Duodenal mucosa (tissue), 2 donors: Measurements from ENCODE around the gene LMNTD2.

Source experiments
- H3K27ac ChIP-seq: one replicate; pipeline ENCODE4 v1.7.0; 2013; ENCODE audit warnings: low read depth, low read length
- H3K27me3 ChIP-seq, 2 donors: one replicate each; pipeline ENCODE4 v1.7.0; 2013; ENCODE audit warnings: low read length in 2 of 2, control low read depth in 1 of 2; ENCODE audit not compliant: insufficient read depth in 2 of 2, control insufficient read depth in 1 of 2
- H3K36me3 ChIP-seq, 2 donors: one replicate each; pipeline ENCODE4 v1.7.0; 2013; ENCODE audit warnings: low read length in 2 of 2, control low read depth in 1 of 2; ENCODE audit not compliant: insufficient read depth in 2 of 2, control insufficient read depth in 1 of 2
- H3K4me1 ChIP-seq, 2 donors: one replicate each; pipeline ENCODE4 v1.7.0; 2013; ENCODE audit warnings: low read length in 2 of 2, control low read depth in 1 of 2; ENCODE audit not compliant: insufficient read depth in 2 of 2, control insufficient read depth in 1 of 2
- H3K4me3 ChIP-seq, 2 donors: one replicate each; pipeline ENCODE4 v1.7.0; 2013; ENCODE audit warnings: low read length in 2 of 2, low read depth in 1 of 2
- H3K9ac ChIP-seq, 2 donors: one replicate each; pipeline ENCODE4 v1.7.0; 2013; ENCODE audit warnings: low read length in 2 of 2, low read depth in 1 of 2
- H3K9me3 ChIP-seq, 2 donors: one replicate each; pipeline ENCODE4 v1.7.0; 2013; ENCODE audit warnings: low read length in 2 of 2, control low read depth in 1 of 2; ENCODE audit not compliant: control insufficient read depth in 1 of 2

Gene LMNTD2

DNA sequence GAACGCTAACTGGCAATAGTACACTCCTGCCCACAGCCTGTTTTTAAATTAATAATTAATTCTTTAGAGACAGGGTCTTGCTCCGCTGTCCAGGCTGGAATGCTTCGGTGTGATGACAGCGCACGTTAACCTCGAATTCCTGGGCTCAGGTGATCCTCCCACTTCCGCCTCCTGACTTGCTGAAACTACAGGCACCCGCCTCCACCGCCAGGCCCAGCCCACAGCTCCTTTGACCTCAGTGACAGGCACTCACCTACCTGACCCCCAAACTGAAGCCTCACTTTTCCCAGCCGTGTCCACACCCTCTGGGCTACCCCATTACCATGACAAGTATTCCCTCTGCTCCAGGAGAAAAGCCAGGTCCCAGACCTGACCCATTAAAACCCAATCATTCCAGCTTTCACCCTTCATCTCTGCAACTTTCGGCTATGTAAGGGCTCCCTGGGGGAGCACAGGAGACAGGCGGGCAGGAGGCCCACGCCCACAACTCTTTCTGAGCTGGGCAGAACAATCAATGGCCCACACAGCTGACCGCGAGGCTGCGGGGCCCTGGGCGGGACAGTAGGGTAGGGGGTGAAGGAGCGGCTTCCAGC lies 730 bp downstream of the LMNTD2 start:
- Histone ChIP-seq H3K27me3 (peaks cover 0 to 11% of the 10 kb centered on the region in 2 donors), H3K9me3 (no peaks in the 10 kb centered on the region), H3K4me1 (peaks cover 21 to 28% of the 10 kb centered on the region in 2 donors), H3K27ac (peak overlapping the region; percentile 92), H3K36me3 (peaks cover 4 to 24% of the 10 kb centered on the region in 2 donors), H3K4me3 (peak overlapping the region; percentile 53 to 71), H3K9ac (peak overlapping the region; percentile 77)

DNA sequence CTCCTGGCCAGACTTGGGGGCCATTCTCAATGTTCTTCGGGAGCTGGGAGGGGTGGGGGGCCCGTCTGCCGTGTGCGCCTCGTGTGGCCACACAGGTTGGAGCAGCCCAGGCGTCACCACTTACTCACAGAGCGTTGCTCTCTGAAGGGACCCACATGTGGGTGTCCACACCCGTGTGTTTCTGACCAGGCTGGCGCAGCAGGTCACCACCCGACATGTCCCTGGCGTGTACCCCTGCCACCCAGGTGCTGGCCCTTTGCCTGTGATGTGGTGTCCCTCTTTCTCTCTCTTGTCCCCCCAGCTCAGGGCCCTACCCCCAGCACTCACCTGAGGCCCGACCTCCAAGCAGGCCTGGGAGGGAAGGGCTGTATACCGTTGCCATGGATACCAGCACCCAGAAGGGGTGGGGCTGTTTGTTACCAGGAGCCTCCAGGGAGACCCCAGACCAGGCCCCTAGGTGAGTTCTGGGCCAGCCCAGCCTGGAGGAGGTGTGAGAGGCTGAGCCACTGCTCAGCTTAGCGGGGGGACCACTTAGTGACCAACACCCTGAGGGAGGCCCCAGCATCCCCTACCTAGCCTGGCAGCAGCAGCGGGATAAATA lies 1.4 kb downstream of the LMNTD2 start:
- no peak overlapping the region for H3K27ac ChIP-seq
- H3K4me3 ChIP-seq, result no peak overlapping the region
- peaks cover 0 to 11% of the 10 kb centered on the region in 2 donors for H3K27me3 ChIP-seq
- no peaks in the 10 kb centered on the region for H3K9me3 ChIP-seq
- H3K36me3 ChIP-seq, result peaks cover 4 to 21% of the 10 kb centered on the region in 2 donors
- H3K9ac ChIP-seq, result peak overlapping the region in 1 of 2 donors; percentile 29
- H3K4me1 ChIP-seq, result peaks cover 21 to 35% of the 10 kb centered on the region in 2 donors

DNA sequence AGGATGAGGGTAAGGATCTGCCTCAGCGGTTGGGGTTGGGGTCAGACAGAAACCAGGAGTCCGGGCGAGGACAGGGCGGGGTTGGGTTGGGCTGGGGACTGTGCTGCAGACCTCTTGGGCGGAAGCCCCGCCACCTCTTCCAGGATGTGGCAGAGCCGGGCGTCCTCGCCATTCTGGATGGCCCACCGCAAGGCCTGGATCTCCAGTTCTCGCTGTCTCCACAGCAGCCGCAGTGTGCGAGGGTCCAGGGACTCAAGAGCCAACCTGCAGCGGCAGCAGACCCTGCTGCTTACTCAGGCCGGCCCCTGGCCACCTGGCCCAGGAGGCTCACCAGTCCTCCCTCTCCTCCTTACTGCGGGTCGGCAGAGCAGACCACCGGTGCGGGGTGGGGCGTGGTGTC lies 2.0 kb downstream of the LMNTD2 start:
- peaks cover 21 to 36% of the 10 kb centered on the region in 2 donors for H3K4me1 ChIP-seq

DNA sequence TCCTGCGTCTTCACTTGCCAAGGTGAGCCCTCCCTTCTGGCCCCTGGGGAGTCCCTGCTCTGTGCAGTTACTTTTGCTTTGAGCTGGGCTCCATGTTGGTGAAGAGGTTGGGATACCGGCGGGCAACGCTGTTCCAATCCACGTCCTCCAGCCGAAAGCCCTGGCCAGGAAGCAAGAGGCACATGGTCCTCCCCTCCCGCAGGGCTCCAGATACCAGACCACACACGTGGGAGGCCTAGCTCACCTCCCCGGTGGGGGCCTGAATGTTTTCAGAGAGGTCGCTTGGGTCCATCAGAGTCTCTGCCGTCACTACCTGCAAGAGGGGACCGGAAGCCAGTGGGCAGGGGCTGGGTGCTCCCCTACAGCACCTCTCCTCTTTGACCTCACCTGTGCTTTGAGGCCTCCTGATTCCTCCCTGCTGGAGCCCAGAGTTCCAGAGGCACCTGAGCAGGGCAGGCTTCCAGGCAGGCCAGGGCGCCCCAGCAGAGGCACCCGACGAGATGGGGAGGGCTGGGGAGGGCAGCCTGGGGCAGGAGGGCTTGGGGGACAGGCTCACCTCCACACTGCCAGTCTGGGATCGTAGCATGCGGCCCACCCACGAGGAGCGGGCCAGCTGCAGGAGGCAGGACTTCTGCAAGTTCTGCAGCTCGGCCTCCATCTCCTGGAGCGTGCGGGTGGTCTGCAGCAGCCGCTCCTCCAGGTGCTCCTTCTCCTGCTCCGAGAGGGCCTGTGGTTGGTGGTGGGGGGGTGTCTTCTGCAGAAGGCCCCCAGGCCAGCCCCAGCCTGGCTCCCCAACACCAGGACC lies 3.0 kb downstream of the LMNTD2 start:
- Histone ChIP-seq H3K36me3 (peaks cover 0 to 5% of the 10 kb centered on the region in 2 donors), H3K27ac (no peak overlapping the region), H3K9ac (no peak overlapping the region), H3K27me3 (peaks cover 7 to 11% of the 10 kb centered on the region in 2 donors), H3K9me3 (no peaks in the 10 kb centered on the region), H3K4me3 (no peak overlapping the region), H3K4me1 (peaks cover 21 to 32% of the 10 kb centered on the region in 2 donors)

More for the DNA sequence above, 2.0 kb downstream of the LMNTD2 start:
- H3K27me3 ChIP-seq, result peaks cover 3 to 11% of the 10 kb centered on the region in 2 donors
- no peak overlapping the region for H3K9ac ChIP-seq
- H3K4me3 ChIP-seq, result no peak overlapping the region
- H3K27ac ChIP-seq, result no peak overlapping the region
- H3K36me3 ChIP-seq, result peaks cover 0 to 14% of the 10 kb centered on the region in 2 donors
- no peaks in the 10 kb centered on the region for H3K9me3 ChIP-seq

DNA sequence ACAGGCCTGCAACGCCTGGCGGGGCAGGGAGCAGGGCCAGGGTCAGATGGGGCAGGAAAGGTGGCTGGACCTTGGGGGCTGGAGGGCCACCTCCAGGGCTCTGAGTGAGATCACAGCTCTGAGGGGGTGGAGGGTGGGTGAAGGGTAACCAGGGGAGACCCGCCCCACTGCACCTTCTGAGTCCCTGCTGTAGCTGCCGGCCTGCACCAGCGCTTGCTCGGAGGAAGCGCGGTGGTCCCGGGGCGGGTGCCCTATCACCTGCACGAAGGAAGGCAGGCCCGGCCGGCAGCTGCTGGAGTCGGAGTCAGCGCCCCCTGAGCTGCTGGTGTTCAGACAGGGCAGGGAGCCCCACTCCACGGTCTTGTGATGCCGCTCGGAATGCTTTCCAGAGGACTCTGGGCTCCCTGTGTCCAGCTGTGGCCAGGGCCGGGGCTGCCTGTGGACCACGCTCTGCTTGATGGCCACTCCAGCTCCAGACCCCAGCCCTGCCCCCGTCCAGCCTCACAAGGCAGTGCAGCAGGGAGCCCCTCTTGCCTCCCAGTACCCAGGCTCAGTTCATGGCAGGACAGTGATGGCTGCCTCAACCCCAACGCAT lies 3.8 kb downstream of the LMNTD2 start:
- no peak overlapping the region for H3K9ac ChIP-seq
- H3K4me3 ChIP-seq, result no peak overlapping the region
- H3K36me3 ChIP-seq, result no peaks in the 10 kb centered on the region
- no peaks in the 10 kb centered on the region for H3K9me3 ChIP-seq
- no peak overlapping the region for H3K27ac ChIP-seq
- peaks cover 7 to 11% of the 10 kb centered on the region in 2 donors for H3K27me3 ChIP-seq
- peaks cover 14 to 25% of the 10 kb centered on the region in 2 donors for H3K4me1 ChIP-seq

DNA sequence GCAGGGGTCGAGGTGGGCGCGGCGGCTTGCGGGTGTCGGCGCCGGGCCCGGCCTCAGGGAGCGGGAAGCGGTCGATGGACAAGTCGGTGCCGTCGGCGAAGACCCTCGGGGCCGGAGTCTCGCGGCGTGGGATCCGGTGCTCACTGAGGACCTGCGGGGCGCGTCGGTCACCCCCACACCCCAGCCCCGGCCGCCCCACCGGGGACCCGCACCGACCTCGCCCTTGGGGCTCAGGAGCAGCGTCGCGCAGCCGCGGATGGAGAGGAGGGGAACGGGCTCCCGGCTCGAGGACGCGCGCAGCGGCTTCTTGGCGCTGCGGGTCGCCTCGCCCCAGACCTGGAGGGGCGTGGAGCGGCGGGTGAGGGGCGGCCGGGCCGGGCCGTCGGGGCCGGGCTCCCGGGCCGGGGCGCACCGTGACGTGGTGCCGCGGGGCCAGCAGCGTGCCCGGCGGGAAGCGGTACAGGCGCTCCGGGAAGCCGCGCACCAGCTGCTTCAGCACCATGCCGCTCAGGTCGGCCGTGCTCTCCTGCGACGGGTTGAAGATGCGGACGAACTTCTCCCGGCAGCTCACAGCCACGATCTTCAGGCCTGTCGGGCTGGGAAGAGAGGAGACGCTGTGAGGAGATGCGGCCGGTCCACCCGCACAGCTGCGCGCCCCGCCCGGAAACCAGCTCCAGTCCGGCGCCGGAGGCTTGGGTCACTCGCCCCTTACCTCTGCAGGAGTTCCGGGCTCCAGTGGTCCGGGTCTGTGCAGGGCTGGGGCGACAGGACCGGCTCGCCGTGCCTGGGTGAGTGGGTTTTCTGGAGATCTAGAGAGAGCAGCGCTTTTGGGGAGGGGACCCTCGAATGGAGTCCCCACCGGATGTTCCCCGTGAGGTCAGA lies 4.5 kb downstream of the LMNTD2 start:
- no peaks in the 10 kb centered on the region for H3K9me3 ChIP-seq
- H3K9ac ChIP-seq, result no peak overlapping the region
- peaks cover 12 to 21% of the 10 kb centered on the region in 2 donors for H3K4me1 ChIP-seq
- no peak overlapping the region for H3K4me3 ChIP-seq
- no peaks in the 10 kb centered on the region for H3K36me3 ChIP-seq
- peaks cover 7 to 11% of the 10 kb centered on the region in 2 donors for H3K27me3 ChIP-seq
- H3K27ac ChIP-seq, result no peak overlapping the region

DNA sequence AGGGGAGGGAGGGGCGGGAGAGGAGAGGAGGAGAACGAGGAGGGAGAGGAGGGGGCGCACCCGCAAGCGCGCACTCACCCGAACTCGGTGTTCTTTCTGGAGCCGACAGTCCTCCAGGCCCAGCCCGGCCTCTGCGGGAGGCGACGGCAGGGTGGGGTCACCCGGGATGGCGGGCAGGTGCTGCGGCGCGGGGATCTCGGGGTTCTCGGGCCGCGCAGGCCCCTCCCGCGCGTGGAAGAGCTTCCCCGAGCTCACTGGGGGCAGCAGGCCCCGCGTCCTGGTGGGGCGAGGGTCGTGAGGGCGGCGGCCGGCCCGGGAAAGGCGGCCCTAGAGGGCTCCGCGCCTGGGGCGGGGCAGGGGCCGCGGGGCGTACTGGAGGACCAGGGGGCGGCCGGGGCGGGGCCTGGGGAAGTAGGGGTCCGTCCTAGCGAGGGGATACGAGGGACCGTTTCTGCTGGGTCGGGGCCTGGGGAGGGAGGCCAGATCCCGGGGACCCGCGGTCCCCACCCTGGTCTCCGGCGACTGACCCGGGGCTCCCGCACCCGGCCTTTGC lies 5.2 kb downstream of the LMNTD2 start:
- H3K9me3 ChIP-seq, result no peaks in the 10 kb centered on the region
- H3K36me3 ChIP-seq, result no peaks in the 10 kb centered on the region
- H3K27ac ChIP-seq, result no peak overlapping the region
- no peak overlapping the region for H3K4me3 ChIP-seq
- peaks cover 7 to 11% of the 10 kb centered on the region in 2 donors for H3K27me3 ChIP-seq
- H3K9ac ChIP-seq, result no peak overlapping the region
- H3K4me1 ChIP-seq, result peaks cover 12 to 21% of the 10 kb centered on the region in 2 donors

DNA sequence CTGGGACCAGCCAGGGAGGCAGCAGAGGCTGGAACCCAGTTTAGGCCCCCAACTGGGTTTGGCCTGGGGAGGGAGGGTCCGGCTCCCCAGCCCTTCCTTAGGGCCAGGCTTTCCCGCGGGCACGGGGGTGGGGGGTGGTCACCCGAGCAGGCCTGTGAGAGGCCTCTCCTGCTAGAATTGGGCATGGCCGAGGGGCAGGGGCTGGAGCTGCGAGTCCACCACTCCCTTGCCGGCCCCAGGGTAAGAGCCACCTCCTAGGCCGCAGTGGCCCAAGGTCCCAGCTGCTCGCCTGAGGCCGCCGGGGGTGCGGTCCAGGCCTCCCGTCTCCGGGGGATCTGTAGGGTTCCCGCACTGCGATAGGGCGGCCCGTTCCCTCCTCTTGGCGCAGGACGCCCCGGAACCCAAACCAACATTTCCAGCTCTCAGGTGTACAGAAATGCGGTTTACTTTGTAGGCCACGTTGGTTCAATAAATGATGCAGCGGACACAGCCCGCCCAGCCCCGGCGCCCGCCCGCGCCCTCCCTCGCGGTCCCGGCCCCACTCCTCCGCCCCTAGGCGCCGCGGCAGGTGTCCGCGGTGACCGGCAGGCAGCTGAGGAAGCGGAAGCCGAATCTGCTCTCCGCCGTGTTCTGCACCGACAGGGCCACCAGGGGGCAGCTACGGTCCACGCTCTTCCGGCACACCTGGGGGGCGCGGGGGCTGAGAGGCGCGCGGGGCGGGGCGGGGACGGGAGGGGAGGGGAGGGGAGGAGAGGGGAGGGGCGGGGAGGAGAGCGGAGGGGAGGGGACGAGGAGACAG lies 5.9 kb downstream of the LMNTD2 start:
- Histone ChIP-seq H3K9me3 (no peaks in the 10 kb centered on the region), H3K4me3 (peak overlapping the region; percentile 40 to 43), H3K27ac (no peak overlapping the region), H3K36me3 (no peaks in the 10 kb centered on the region), H3K27me3 (peaks cover 7 to 11% of the 10 kb centered on the region in 2 donors), H3K4me1 (peaks cover 5 to 14% of the 10 kb centered on the region in 2 donors), H3K9ac (peak overlapping the region in 1 of 2 donors; percentile 18)

DNA sequence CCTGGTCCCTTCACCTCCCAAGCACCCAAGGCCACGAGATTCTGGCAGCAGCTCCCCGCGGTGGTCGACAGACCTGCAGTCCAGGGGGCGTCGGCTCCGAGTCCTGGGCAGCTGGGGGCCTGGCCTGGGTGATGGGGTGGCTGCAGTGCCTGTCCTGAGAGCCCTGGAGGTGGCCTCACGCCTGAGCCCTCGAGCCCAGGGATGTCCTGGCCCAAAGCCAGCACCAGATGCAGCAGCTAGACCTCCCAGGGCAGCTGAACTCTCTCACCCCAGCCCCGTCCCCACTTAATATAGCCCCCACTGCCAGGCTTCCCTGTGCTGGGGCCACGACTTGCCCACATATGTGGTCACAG lies 6.6 kb downstream of the LMNTD2 start:
- Histone ChIP-seq H3K9ac (peak overlapping the region in 1 of 2 donors; percentile 18), H3K36me3 (no peaks in the 10 kb centered on the region), H3K27me3 (peaks cover 7 to 11% of the 10 kb centered on the region in 2 donors), H3K9me3 (no peaks in the 10 kb centered on the region), H3K4me3 (no peak overlapping the region), H3K27ac (no peak overlapping the region), H3K4me1 (peaks cover 0 to 8% of the 10 kb centered on the region in 2 donors)
